ENCODE results near the gene MPP2.

DNA sequence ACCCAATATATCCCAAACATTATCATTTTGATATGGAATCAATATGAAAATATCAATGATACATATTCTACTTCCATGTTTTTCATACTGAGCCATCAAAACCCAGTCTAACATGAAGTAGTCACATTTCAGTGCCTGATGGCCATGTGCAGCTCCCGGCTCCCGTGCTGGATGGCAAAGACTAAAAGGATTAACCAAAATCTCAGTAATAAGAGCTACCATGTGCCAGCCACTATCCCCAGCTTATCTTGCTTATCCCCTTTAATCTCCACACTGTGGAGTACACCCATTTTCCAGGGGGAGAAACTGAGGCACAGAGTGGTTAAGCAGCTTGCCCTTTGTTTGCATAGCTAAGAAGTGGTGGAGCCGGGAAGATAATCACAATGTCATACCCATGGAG, 51.2 kb downstream of the MPP2 start:
- TF ChIP-seq, protein P1, sequence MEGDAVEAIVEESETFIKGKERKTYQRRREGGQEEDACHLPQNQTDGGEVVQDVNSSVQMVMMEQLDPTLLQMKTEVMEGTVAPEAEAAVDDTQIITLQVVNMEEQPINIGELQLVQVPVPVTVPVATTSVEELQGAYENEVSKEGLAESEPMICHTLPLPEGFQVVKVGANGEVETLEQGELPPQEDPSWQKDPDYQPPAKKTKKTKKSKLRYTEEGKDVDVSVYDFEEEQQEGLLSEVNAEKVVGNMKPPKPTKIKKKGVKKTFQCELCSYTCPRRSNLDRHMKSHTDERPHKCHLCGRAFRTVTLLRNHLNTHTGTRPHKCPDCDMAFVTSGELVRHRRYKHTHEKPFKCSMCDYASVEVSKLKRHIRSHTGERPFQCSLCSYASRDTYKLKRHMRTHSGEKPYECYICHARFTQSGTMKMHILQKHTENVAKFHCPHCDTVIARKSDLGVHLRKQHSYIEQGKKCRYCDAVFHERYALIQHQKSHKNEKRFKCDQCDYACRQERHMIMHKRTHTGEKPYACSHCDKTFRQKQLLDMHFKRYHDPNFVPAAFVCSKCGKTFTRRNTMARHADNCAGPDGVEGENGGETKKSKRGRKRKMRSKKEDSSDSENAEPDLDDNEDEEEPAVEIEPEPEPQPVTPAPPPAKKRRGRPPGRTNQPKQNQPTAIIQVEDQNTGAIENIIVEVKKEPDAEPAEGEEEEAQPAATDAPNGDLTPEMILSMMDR (IDR thresholded peaks at IDR 0.05; ENCODE audit: low read length): no peak
- TF ChIP-seq EZH2 (optimal IDR thresholded peaks at IDR 0.05; ENCODE audit: low read depth, low read length): no peak

Data from MM.1S (cell line).